Mesodermal cell (in vitro differentiated cells): ENCODE measurements around the gene STUM.

Experiments used
- H3K27ac ChIP-seq: 2 replicates; pipeline ENCODE4 v1.7.0; 2013; ENCODE audit warnings: mild to moderate bottlenecking, low read depth, low read length, moderate library complexity; ENCODE audit not compliant: severe bottlenecking
- H3K36me3 ChIP-seq: 2 replicates; pipeline ENCODE4 v1.7.1; 2013; ENCODE audit warnings: mild to moderate bottlenecking, low read length, moderate library complexity; ENCODE audit not compliant: control insufficient read depth, insufficient read depth
- H3K4me1 ChIP-seq: one replicate; pipeline ENCODE4 v1.7.1; 2013; ENCODE audit warnings: mild to moderate bottlenecking, low read length; ENCODE audit not compliant: insufficient read depth, control insufficient read depth, poor library complexity, severe bottlenecking
- H3K4me3 ChIP-seq: 2 replicates; pipeline ENCODE4 v1.7.0; 2013; ENCODE audit warnings: low read length, control low read depth, mild to moderate bottlenecking; ENCODE audit not compliant: insufficient read depth, poor library complexity, severe bottlenecking; ENCODE audit errors: extremely low read depth
- H3K9me3 ChIP-seq: 2 replicates; pipeline ENCODE4 v1.7.1; 2013; ENCODE audit warnings: mild to moderate bottlenecking, low read length, moderate library complexity; ENCODE audit not compliant: control insufficient read depth
- WGBS, 2 experiments: methylation state at CpG; one replicate each; pipeline ENCODE4 v1.1.5; 2013; ENCODE audit warnings: missing lambda C conversion rate in 2 of 2; ENCODE audit not compliant: insufficient coverage in 2 of 2; 5-methylcytosine and 5-hydroxymethylcytosine counted together

Gene STUM

GRCh38 chr1:226549937-226550671 lies 1.5 kb downstream of the STUM start:
- no peak overlapping the region for H3K27ac ChIP-seq
- H3K4me3 ChIP-seq: peak overlapping the region; percentile 11
- H3K9me3 ChIP-seq: no peaks in the 10 kb centered on the region
- 9 to 14% methylated on average over 11 to 20 of the region's 21 CpGs for WGBS, 2 experiments
- no peaks in the 10 kb centered on the region for H3K36me3 ChIP-seq
- peaks cover 9% of the 10 kb centered on the region for H3K4me1 ChIP-seq

- Histone ChIP-seq H3K4me3 (no peak overlapping the region), H3K36me3 (no peaks in the 10 kb centered on the region), H3K4me1 (peaks cover 9% of the 10 kb centered on the region), H3K9me3 (no peaks in the 10 kb centered on the region), H3K27ac (no peak overlapping the region)
- 31 to 38% methylated on average over 2 of the region's 5 CpGs for WGBS, 2 experiments
Observed at GRCh38 chr1:226550672-226551041, 2.1 kb downstream of the STUM start.

- Histone ChIP-seq H3K9me3 (no peaks in the 10 kb centered on the region), H3K27ac (no peak overlapping the region), H3K4me3 (no peak overlapping the region), H3K4me1 (peaks cover 9% of the 10 kb centered on the region), H3K36me3 (no peaks in the 10 kb centered on the region)
- 52 to 76% methylated on average over 2 of the region's 2 CpGs for WGBS, 2 experiments
Observed at GRCh38 chr1:226551299-226551698, 2.7 kb downstream of the STUM start.

GRCh38 chr1:226552061-226552460 lies 3.5 kb downstream of the STUM start:
- H3K4me1 ChIP-seq: peaks cover 9% of the 10 kb centered on the region
- no peaks in the 10 kb centered on the region for H3K9me3 ChIP-seq
- no peak overlapping the region for H3K4me3 ChIP-seq
- no peaks in the 10 kb centered on the region for H3K36me3 ChIP-seq
- H3K27ac ChIP-seq: no peak overlapping the region
- no CpG with 5 or more reads among the region's 4 CpGs for WGBS, 2 experiments

GRCh38 chr1:226553266-226553923 lies 4.8 kb downstream of the STUM start:
- 100% methylated on average over 1 of the region's 2 CpGs for whole genome bisulfite sequencing, 2 experiments
- no peak overlapping the region for H3K4me3 ChIP-seq
- H3K9me3 ChIP-seq: no peaks in the 10 kb centered on the region
- no peaks in the 10 kb centered on the region for H3K36me3 ChIP-seq
- peaks cover 9% of the 10 kb centered on the region for H3K4me1 ChIP-seq
- H3K27ac ChIP-seq: no peak overlapping the region

GRCh38 chr1:226553924-226554282 lies 5.3 kb downstream of the STUM start:
- 93 to 100% methylated on average over 1 to 6 of the region's 6 CpGs for WGBS, 2 experiments
- Histone ChIP-seq H3K9me3 (no peaks in the 10 kb centered on the region), H3K36me3 (no peaks in the 10 kb centered on the region), H3K27ac (no peak overlapping the region), H3K4me3 (no peak overlapping the region), H3K4me1 (peaks cover 9% of the 10 kb centered on the region)

- Histone ChIP-seq H3K36me3 (no peaks in the 10 kb centered on the region), H3K4me3 (no peak overlapping the region), H3K4me1 (no peaks in the 10 kb centered on the region), H3K9me3 (no peaks in the 10 kb centered on the region), H3K27ac (no peak overlapping the region)
- 84 to 88% methylated on average over 4 of the region's 4 CpGs for WGBS, 2 experiments
Observed at GRCh38 chr1:226555092-226555491, 6.5 kb downstream of the STUM start.

GRCh38 chr1:226557424-226557823 lies 8.9 kb downstream of the STUM start:
- no peaks in the 10 kb centered on the region for H3K4me1 ChIP-seq
- no peak overlapping the region for H3K27ac ChIP-seq
- H3K4me3 ChIP-seq: no peak overlapping the region
- WGBS, 2 experiments: 91 to 100% methylated on average over 2 of the region's 2 CpGs
- H3K9me3 ChIP-seq: no peaks in the 10 kb centered on the region
- no peaks in the 10 kb centered on the region for H3K36me3 ChIP-seq

- no peaks in the 10 kb centered on the region for H3K9me3 ChIP-seq
- WGBS, 2 experiments: 67 to 83% methylated on average over 2 to 3 of the region's 6 CpGs
- no peaks in the 10 kb centered on the region for H3K36me3 ChIP-seq
- no peak overlapping the region for H3K4me3 ChIP-seq
- H3K27ac ChIP-seq: no peak overlapping the region
- H3K4me1 ChIP-seq: no peaks in the 10 kb centered on the region
Observed at GRCh38 chr1:226558036-226558650, 9.6 kb downstream of the STUM start.

GRCh38 chr1:226560243-226560642 lies 11.7 kb downstream of the STUM start:
- Histone ChIP-seq H3K9me3 (no peaks in the 10 kb centered on the region), H3K4me3 (no peak overlapping the region), H3K36me3 (no peaks in the 10 kb centered on the region), H3K4me1 (no peaks in the 10 kb centered on the region), H3K27ac (no peak overlapping the region)
- WGBS, 2 experiments: 88 to 97% methylated on average over 7 of the region's 7 CpGs

- no peaks in the 10 kb centered on the region for H3K9me3 ChIP-seq
- H3K27ac ChIP-seq: no peak overlapping the region
- no peaks in the 10 kb centered on the region for H3K36me3 ChIP-seq
- WGBS, 2 experiments: no CpG with 5 or more reads among the region's 2 CpGs
- no peaks in the 10 kb centered on the region for H3K4me1 ChIP-seq
- H3K4me3 ChIP-seq: no peak overlapping the region
Observed at GRCh38 chr1:226562989-226563388, 14.4 kb downstream of the STUM start.
